ENCODE results near the gene FGF19. TPM values are rescaled to one million over a fixed set of nuclear protein-coding genes. Genes with fewer than 3 reads are reported as not detected.
A peak's percentile ranks its signal among the peaks of the same experiment; 100 is the strongest.

Gene FGF19
- total RNA-seq, 1 experiment from 2014 or later: 17.6 TPM

GRCh38 chr11:69674886-69675714 lies 28.7 kb downstream of the FGF19 start, which contains the start of gene LTO1 (continued):
- TF ChIP-seq SMAD3 (CRISPR knock-in tag; IDR thresholded peaks at IDR 0.05; ENCODE audit: borderline replicate concordance) (0 out of 2 replicates have a peak, but pooled peaks have one; percentile 40), SOX15 (CRISPR knock-in tag; IDR thresholded peaks at IDR 0.05) (no peak), ZBTB21 (CRISPR knock-in tag; IDR thresholded peaks at IDR 0.05; ENCODE audit: borderline replicate concordance) (no peak), E2F4 (CRISPR knock-in tag; IDR thresholded peaks at IDR 0.05; ENCODE audit: borderline replicate concordance, low read depth) (no peak), JAZF1 (CRISPR knock-in tag; IDR thresholded peaks at IDR 0.05) (no peak), ZNF396 (CRISPR knock-in tag; IDR thresholded peaks at IDR 0.05; ENCODE audit: borderline replicate concordance) (no peak), ZNF263 (CRISPR knock-in tag; IDR thresholded peaks at IDR 0.05; ENCODE audit: low read depth) (no peak), KAT7 (CRISPR knock-in tag; IDR thresholded peaks at IDR 0.05; ENCODE audit: borderline replicate concordance) (0 out of 2 replicates have a peak, but pooled peaks have one; percentile 43), NFATC4 (CRISPR knock-in tag; IDR thresholded peaks at IDR 0.05) (no peak), IRF1 (CRISPR knock-in tag; IDR thresholded peaks at IDR 0.05) (no peak), MAX (CRISPR knock-in tag; IDR thresholded peaks at IDR 0.05) (peak; percentile 87), E2F5 (CRISPR knock-in tag; IDR thresholded peaks at IDR 0.05) (peak; percentile 25; the same call in 1 of the 2 replicates), ZNF219 (CRISPR knock-in tag; IDR thresholded peaks at IDR 0.05; ENCODE audit: borderline replicate concordance) (0 out of 2 replicates have a peak, but pooled peaks have one; percentile 8)
- TF ChIP-seq, protein P1, sequence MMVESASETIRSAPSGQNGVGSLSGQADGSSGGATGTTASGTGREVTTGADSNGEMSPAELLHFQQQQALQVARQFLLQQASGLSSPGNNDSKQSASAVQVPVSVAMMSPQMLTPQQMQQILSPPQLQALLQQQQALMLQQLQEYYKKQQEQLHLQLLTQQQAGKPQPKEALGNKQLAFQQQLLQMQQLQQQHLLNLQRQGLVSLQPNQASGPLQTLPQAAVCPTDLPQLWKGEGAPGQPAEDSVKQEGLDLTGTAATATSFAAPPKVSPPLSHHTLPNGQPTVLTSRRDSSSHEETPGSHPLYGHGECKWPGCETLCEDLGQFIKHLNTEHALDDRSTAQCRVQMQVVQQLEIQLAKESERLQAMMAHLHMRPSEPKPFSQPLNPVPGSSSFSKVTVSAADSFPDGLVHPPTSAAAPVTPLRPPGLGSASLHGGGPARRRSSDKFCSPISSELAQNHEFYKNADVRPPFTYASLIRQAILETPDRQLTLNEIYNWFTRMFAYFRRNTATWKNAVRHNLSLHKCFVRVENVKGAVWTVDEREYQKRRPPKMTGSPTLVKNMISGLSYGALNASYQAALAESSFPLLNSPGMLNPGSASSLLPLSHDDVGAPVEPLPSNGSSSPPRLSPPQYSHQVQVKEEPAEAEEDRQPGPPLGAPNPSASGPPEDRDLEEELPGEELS (CRISPR knock-in tag; IDR thresholded peaks at IDR 0.05): peak; percentile 43; the same call in 1 of the 2 replicates
- TF ChIP-seq, protein P2, sequence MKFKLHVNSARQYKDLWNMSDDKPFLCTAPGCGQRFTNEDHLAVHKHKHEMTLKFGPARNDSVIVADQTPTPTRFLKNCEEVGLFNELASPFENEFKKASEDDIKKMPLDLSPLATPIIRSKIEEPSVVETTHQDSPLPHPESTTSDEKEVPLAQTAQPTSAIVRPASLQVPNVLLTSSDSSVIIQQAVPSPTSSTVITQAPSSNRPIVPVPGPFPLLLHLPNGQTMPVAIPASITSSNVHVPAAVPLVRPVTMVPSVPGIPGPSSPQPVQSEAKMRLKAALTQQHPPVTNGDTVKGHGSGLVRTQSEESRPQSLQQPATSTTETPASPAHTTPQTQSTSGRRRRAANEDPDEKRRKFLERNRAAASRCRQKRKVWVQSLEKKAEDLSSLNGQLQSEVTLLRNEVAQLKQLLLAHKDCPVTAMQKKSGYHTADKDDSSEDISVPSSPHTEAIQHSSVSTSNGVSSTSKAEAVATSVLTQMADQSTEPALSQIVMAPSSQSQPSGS (CRISPR knock-in tag; IDR thresholded peaks at IDR 0.05; ENCODE audit: borderline replicate concordance, low read depth): no peak
- TF ChIP-seq, protein P3, sequence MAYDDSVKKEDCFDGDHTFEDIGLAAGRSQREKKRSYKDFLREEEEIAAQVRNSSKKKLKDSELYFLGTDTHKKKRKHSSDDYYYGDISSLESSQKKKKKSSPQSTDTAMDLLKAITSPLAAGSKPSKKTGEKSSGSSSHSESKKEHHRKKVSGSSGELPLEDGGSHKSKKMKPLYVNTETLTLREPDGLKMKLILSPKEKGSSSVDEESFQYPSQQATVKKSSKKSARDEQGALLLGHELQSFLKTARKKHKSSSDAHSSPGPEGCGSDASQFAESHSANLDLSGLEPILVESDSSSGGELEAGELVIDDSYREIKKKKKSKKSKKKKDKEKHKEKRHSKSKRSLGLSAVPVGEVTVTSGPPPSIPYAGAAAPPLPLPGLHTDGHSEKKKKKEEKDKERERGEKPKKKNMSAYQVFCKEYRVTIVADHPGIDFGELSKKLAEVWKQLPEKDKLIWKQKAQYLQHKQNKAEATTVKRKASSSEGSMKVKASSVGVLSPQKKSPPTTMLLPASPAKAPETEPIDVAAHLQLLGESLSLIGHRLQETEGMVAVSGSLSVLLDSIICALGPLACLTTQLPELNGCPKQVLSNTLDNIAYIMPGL (CRISPR knock-in tag; IDR thresholded peaks at IDR 0.05): 0 out of 2 replicates have a peak, but pooled peaks have one; percentile 27
- TF ChIP-seq, protein P4, sequence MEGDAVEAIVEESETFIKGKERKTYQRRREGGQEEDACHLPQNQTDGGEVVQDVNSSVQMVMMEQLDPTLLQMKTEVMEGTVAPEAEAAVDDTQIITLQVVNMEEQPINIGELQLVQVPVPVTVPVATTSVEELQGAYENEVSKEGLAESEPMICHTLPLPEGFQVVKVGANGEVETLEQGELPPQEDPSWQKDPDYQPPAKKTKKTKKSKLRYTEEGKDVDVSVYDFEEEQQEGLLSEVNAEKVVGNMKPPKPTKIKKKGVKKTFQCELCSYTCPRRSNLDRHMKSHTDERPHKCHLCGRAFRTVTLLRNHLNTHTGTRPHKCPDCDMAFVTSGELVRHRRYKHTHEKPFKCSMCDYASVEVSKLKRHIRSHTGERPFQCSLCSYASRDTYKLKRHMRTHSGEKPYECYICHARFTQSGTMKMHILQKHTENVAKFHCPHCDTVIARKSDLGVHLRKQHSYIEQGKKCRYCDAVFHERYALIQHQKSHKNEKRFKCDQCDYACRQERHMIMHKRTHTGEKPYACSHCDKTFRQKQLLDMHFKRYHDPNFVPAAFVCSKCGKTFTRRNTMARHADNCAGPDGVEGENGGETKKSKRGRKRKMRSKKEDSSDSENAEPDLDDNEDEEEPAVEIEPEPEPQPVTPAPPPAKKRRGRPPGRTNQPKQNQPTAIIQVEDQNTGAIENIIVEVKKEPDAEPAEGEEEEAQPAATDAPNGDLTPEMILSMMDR (IDR thresholded peaks at IDR 0.05): no peak

Measured in WTC11 (cell line).